ENCODE results near the gene ABI3. TPM values are rescaled to one million over a fixed set of nuclear protein-coding genes. Genes with fewer than 3 reads are reported as not detected.

ABI3 gene
- total and polyA plus RNA-seq, 9 of the 15 experiments (the other 6 are each of a cell fraction or from before 2014, with no cell fraction given), result not detected

DNA sequence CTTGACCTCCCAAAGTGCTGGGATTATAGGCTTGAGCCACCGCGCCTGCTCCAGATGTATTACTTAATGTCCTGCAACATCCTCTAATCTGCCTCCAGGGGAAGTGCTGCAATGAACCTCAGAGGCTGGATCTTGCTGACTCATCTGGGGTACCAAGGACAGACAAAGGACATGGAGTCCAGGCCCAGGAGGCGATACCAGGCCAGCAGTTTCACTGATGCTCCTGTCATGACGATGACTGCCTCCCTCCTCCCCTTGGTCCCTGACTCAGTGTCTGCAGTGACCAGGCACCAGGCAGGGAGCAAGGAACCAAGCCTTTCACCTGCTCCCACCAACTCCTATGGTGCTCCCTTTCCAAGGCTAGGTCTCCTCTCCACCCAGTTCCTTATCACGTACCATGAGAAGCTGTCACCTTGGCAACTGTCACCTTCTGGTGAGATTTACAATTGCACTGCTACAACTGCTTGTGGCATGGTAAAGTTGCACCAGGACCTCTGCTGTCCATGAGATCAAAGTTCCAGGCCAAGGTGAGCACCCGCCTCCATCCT lies 41.7 kb downstream of the ABI3 start (continued):
- TF ChIP-seq, protein P1, sequence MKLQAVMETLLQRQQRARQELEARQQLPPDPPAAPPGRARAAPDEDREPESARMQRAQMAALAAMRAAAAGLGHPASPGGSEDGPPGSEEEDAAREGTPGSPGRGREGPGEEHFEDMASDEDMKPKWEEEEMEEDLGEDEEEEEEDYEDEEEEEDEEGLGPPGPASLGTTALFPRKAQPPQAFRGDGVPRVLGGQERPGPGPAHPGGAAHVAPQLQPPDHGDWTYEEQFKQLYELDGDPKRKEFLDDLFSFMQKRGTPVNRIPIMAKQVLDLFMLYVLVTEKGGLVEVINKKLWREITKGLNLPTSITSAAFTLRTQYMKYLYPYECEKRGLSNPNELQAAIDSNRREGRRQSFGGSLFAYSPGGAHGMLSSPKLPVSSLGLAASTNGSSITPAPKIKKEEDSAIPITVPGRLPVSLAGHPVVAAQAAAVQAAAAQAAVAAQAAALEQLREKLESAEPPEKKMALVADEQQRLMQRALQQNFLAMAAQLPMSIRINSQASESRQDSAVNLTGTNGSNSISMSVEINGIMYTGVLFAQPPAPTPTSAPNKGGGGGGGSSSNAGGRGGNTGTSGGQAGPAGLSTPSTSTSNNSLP (IDR thresholded peaks at IDR 0.05; ENCODE audit: borderline replicate concordance, low read depth, low read length), result no peak
- TF ChIP-seq ZNF696 (CRISPR knock-in tag; conservative IDR thresholded peaks at IDR 0.05) (no peak), MAFF (IDR thresholded peaks at IDR 0.05; ENCODE audit: low read length) (peak; percentile 72; the same call in 1 of the 2 replicates), NUFIP1 (IDR thresholded peaks at IDR 0.05; ENCODE audit: partially characterized antibody) (no peak), BMI1 (IDR thresholded peaks at IDR 0.05; ENCODE audit: low read length) (peak; percentile 28; the same call in 1 of the 2 replicates), FOXM1 (IDR thresholded peaks at IDR 0.05; ENCODE audit: low read depth) (no peak), FOXM1 (CRISPR knock-in tag; IDR thresholded peaks at IDR 0.05; ENCODE audit: low read depth) (no peak), RBM34 (IDR thresholded peaks at IDR 0.05; ENCODE audit: borderline replicate concordance, insufficient read depth, low read length) (no peak), CEBPG (CRISPR knock-in tag; IDR thresholded peaks at IDR 0.05) (peak; percentile 78), CEBPG (tag; conservative IDR thresholded peaks at IDR 0.05 in 1 of 2, IDR thresholded peaks at IDR 0.05 in 1 of 2) (peak; percentile 79 to 92; a peak in 3 of 4 replicates), BCOR (IDR thresholded peaks at IDR 0.05) (no peak), NR1H2 (CRISPR knock-in tag; IDR thresholded peaks at IDR 0.05) (no peak), EP300 (IDR thresholded peaks at IDR 0.05; ENCODE audit: low read length) (no peak; the same call in 1 of the 2 replicates), HNRNPLL (IDR thresholded peaks at IDR 0.05; ENCODE audit: low read depth, low read length, poor library complexity, severe bottlenecking) (no peak), ZBTB17 (CRISPR knock-in tag; IDR thresholded peaks at IDR 0.05) (no peak), ZNF175 (CRISPR knock-in tag; IDR thresholded peaks at IDR 0.05; ENCODE audit: low read depth) (no peak), ZNF551 (CRISPR knock-in tag; IDR thresholded peaks at IDR 0.05) (no peak)
- TF ChIP-seq, protein P2, sequence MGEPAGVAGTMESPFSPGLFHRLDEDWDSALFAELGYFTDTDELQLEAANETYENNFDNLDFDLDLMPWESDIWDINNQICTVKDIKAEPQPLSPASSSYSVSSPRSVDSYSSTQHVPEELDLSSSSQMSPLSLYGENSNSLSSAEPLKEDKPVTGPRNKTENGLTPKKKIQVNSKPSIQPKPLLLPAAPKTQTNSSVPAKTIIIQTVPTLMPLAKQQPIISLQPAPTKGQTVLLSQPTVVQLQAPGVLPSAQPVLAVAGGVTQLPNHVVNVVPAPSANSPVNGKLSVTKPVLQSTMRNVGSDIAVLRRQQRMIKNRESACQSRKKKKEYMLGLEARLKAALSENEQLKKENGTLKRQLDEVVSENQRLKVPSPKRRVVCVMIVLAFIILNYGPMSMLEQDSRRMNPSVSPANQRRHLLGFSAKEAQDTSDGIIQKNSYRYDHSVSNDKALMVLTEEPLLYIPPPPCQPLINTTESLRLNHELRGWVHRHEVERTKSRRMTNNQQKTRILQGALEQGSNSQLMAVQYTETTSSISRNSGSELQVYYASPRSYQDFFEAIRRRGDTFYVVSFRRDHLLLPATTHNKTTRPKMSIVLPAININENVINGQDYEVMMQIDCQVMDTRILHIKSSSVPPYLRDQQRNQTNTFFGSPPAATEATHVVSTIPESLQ (CRISPR knock-in tag; IDR thresholded peaks at IDR 0.05), result no peak
- TF ChIP-seq, protein P3, sequence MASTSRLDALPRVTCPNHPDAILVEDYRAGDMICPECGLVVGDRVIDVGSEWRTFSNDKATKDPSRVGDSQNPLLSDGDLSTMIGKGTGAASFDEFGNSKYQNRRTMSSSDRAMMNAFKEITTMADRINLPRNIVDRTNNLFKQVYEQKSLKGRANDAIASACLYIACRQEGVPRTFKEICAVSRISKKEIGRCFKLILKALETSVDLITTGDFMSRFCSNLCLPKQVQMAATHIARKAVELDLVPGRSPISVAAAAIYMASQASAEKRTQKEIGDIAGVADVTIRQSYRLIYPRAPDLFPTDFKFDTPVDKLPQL (IDR thresholded peaks at IDR 0.05; ENCODE audit: extremely low read depth, insufficient read length), result no peak
- TF ChIP-seq, protein P4, sequence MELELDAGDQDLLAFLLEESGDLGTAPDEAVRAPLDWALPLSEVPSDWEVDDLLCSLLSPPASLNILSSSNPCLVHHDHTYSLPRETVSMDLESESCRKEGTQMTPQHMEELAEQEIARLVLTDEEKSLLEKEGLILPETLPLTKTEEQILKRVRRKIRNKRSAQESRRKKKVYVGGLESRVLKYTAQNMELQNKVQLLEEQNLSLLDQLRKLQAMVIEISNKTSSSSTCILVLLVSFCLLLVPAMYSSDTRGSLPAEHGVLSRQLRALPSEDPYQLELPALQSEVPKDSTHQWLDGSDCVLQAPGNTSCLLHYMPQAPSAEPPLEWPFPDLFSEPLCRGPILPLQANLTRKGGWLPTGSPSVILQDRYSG (tag; conservative IDR thresholded peaks at IDR 0.05; ENCODE audit: low read depth), result no peak
- TF ChIP-seq, protein P5, sequence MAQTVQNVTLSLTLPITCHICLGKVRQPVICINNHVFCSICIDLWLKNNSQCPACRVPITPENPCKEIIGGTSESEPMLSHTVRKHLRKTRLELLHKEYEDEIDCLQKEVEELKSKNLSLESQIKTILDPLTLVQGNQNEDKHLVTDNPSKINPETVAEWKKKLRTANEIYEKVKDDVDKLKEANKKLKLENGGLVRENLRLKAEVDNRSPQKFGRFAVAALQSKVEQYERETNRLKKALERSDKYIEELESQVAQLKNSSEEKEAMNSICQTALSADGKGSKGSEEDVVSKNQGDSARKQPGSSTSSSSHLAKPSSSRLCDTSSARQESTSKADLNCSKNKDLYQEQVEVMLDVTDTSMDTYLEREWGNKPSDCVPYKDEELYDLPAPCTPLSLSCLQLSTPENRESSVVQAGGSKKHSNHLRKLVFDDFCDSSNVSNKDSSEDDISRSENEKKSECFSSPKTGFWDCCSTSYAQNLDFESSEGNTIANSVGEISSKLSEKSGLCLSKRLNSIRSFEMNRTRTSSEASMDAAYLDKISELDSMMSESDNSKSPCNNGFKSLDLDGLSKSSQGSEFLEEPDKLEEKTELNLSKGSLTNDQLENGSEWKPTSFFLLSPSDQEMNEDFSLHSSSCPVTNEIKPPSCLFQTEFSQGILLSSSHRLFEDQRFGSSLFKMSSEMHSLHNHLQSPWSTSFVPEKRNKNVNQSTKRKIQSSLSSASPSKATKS (CRISPR knock-in tag; IDR thresholded peaks at IDR 0.05), result no peak

Measured in K562 (cell line).